GM11168 (cell line): Measurements from ENCODE around the gene ZNF697.
"Not testable (repeated sequence)": the region's sequence is repeated elsewhere in the genome, so short reads cannot be mapped to it uniquely, and the experiment has no call there.

ENCODE experiments used
- in situ Hi-C: fragments of 300-500 bp; cut with MboI; formaldehyde crosslinking; loops from one replicate; pipeline ENCODE4 v1.12.0; 2022; ENCODE audit warnings: low sequenced_read_pairs; ENCODE audit not compliant: unreplicated experiment

ZNF697 gene

DNA sequence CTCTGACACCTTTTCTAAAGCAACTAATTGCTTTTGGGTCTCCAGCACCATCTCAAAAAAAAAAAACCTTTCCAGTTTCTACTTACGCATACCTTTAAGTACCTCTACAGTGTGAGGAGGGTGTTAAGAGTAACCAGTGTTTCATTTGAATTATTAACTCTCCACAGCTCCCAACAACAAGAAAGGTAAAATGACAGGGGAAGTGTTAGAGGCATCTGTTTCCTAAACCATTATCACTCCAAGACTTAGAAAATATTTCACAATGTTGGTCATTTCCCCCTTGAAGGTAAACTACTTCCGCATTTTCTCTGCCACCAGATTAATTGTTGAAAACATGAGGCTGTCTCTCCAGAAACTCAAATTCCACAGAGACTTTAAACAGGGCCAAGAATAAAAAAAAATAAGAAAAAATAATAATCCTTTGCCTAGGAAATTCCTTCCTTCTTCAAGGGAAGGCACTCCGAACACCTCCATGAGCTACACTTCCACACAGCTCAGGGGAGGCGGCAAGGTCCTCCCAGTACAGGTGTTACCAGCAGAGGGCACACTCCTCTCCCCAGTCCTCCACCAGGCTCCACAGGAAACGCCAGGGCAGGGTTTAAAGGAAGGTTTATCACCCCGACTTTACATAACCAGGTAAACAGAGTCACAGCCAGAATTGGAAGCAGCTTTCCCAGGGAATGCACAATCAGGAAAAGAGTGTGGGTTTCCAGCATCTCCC, 40.8 kb downstream of the ZNF697 start:
- in situ Hi-C loops: not testable (repeated sequence)

DNA sequence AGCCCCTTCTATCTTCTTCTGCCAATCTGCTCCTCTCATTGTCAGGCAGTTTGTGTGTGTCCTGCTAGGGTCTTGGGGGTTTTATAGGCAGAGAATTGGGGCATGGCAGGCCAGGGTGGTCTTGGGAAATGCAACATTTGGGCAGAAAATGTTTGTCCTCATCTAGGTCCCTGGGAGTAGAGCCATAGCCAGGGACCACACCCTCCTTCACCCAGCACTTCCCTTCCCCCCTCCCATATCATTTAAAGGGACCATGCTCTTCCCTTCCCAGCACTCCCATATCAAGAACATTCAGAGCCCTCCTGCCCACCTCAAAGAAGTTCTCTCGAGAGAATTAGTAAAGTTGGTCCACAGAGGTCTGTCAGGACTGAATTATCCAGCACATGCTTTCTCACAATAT, 41.7 kb downstream of the ZNF697 start:
- in situ Hi-C loops: no loop called here

DNA sequence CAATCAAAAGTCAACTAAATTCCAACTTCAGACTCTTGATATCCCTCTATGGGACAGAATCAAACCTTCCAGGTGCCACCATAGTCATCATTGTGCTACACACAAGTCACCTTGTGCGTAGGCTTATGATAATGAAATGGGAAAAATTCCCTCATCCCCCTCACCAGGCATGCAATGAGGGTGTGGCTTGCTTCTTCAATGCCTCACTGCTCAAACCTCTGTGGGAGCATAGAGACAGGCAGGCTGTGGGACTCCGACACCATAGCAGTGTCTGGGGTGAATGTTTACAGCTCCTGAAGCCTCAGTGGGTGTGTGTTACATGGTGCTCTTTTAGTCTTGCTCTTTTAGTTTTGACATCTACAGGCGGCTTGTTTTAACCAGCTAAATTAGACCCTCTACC, 42.4 kb downstream of the ZNF697 start:
- in situ Hi-C loops: no loop called here

- in situ Hi-C loops: not testable (repeated sequence)
These were observed 43.0 kb downstream of the ZNF697 start for GRCh38 chr1:119605080-119605479.

DNA sequence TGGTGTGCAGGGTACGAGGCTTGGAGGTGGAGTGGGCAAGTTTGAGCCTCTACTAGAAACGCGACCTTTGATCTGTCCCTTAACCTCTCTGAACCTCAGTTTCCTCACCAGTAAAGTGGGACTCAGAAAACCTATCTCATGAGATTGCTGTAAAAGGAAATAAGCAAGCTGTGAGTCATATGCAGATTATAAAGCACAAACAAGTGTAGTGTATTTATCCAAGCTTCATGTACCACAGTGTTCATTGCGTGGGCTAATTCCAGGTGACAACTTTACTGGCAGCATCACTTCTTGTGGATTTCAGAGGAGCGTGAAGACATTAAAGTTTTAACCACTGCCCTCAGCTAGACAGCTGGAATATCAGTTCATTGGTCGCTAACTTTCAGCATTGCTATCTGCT, 44.4 kb downstream of the ZNF697 start:
- in situ Hi-C loops: loop anchor here (5.0 kb wide), 1 partner anchor 46 kb away; no protein-coding TSS in a partner anchor

- in situ Hi-C loops: loop anchor here (5.0 kb wide), 1 partner anchor 46 kb away; no protein-coding TSS in a partner anchor
These were observed 44.8 kb downstream of the ZNF697 start for GRCh38 chr1:119603241-119603640.

- in situ Hi-C loops: loop anchor here (5.0 kb wide), 1 partner anchor 45 kb away; no protein-coding TSS in a partner anchor
These were observed 45.3 kb downstream of the ZNF697 start for GRCh38 chr1:119602789-119603188.

GRCh38 chr1:119602169-119602568, 45.9 kb downstream of the ZNF697 start:
- in situ Hi-C loops: loop anchor here (5.0 kb wide), 1 partner anchor 45 kb away; no protein-coding TSS in a partner anchor

- in situ Hi-C loops: loop anchor here (5.0 kb wide), 1 partner anchor 44 kb away; no protein-coding TSS in a partner anchor
These were observed 47.1 kb downstream of the ZNF697 start for GRCh38 chr1:119600976-119601375.

- in situ Hi-C loops: loop anchor here (5.0 kb wide), 1 partner anchor 43 kb away; no protein-coding TSS in a partner anchor
These were observed 47.5 kb downstream of the ZNF697 start for GRCh38 chr1:119600561-119600960.

DNA sequence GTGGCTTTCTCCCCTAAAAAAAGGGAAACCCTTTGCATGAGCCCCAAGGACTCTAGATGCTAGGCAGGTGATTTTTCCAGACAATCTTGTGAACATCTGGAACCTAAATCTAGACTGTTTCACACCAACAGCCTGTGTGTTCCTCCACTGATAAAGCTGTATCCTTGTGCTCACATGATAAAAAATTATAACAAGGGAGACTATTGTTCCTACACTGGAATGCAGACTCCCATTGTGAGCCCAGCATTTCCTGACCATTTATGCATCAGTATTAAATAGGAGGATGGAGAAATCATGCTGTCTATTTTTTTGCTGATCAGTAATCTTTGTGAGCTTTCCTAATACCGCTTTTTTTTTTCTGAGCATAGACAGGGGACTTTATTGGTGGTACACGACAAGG, 52.5 kb downstream of the ZNF697 start:
- in situ Hi-C loops: no loop called here

DNA sequence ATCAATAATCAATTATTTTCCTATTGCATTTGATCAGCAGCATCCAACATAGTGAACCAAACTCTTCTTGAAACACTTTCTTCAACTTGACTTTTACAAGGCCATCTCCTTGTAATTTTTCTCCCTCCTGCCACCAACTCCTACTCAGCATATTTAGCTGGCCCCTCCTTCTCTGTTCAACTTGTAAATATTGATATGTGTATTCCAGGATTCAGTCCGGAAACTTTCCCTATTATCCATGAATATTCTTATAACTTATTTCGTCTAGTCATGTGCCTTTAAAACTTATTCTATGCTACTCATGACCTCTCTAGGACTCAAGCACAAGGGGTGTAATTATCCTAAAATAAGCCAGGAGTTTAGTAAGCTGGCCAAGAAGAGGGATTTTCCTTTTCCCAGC, 52.9 kb downstream of the ZNF697 start:
- in situ Hi-C loops: no loop called here

DNA sequence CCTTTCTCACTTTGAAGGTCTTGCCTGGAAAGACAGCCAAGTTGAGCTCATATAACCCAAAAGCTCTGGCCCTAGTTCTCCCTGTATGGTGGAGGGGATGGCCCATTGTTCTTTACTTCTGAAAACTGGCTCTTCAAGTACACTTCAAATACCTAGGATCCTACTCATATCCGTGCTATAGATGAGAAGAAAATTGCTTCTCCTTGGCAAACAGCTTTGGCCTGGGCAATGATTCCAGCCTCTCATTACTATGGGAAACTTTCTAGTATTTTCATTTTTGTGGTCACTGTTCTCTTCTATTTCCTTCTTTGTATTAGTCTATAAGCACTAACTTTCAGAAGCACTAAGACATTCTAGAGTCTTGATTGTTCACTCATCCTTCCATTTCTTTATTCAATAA, 53.7 kb downstream of the ZNF697 start:
- in situ Hi-C loops: no loop called here

- in situ Hi-C loops: no loop called here
These were observed 54.3 kb downstream of the ZNF697 start for GRCh38 chr1:119593805-119594204.

DNA sequence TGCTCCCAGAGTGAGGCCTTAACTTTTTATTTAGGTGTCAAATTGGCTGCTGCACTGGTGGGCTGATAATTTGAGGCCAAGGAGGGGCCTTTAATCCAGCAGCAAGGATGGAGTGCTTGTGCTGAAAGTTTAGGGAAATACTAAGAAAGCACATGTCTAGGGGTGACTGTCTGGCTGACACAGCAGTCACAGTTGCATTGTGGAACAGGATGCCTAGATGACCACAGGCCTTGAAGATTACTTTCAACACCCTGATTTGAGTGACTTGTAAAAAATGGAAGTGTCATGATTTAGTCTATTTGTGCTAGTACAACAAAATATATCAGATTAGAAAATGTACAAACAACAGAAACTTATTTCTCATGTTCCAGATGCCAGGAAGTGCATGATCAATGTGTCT, 57.7 kb downstream of the ZNF697 start:
- in situ Hi-C loops: no loop called here

DNA sequence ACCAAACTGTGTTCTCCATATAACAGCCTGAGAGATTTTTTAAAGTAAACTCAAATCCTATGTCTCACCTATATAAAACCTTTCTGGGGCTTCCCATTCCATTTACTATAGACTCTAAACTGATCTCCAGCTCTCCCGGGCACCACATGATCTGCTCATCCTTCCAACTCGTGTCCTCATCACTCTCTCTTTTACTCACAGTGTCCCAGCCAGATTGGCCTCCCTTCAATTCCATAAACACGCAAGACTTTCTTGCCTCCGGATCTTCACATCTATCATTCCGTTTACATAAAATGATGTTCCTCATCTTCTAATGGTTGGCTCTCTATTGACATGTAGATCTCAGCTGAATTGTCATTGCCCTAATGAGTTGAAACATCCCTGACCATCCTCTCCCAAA, 59.4 kb downstream of the ZNF697 start:
- in situ Hi-C loops: no loop called here

DNA sequence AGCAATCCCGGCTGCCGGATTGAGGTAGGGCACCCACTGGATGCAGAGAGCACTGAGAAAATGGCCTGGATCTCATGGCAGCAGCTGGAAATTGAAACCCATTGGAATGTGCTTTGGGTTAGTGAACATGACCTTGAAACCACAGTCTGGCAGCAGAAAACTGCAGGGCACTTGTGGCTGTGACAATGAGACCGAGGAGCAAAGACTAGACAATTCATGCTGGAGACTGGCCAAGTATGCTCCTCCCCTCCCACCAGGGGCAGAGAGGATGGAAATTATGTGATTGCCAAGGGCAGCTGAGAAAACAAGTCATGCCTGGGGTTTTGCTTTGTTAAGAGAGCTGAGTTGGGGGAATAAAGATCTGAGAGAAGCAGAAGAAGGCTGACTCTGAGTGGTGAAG, 60.7 kb downstream of the ZNF697 start:
- in situ Hi-C loops: no loop called here

- in situ Hi-C loops: not testable (repeated sequence)
These were observed 62.3 kb downstream of the ZNF697 start for GRCh38 chr1:119585801-119586200.

GRCh38 chr1:119582801-119583200, 65.3 kb downstream of the ZNF697 start:
- in situ Hi-C loops: no loop called here

GRCh38 chr1:119581076-119581475, 67.0 kb downstream of the ZNF697 start:
- in situ Hi-C loops: not testable (repeated sequence)

DNA sequence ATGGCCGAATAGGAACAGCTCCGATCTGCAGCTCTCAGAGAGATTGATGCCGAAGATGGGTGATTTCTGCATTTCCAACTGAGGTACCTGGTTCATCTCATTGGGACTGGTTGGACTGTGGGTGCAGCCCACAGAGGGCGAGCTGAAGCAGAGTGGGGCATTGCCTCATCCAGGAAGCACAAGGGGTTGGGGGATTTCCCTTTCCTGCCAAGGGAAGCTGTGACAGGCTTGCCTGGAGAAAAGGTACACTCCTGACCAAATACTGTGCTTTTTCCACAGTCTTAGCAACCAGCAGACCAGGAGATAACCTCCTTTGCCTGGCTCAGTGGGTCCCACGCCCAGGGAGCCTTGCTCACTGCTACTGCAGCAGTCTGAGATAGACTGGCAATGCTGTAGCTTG, 74.2 kb downstream of the ZNF697 start:
- in situ Hi-C loops: no loop called here
